Measurements from ENCODE around the gene NDUFS3. TPM values are rescaled to one million over a fixed set of nuclear protein-coding genes. Genes with fewer than 3 reads are reported as not detected.

The NDUFS3 gene
- total and polyA plus RNA-seq, 2 donors from 2014 or later = 85.8 to 368 TPM

- no peak for TF ChIP-seq CTCF (IDR thresholded peaks at IDR 0.05; ENCODE audit: borderline replicate concordance, extremely low read depth, insufficient read depth)
- no peak overlapping the region for H3K4me3 ChIP-seq (ENCODE audit: low read length in 3 of 3)
- FAIRE-seq = no peak
- DNase-seq = no peak
- peaks cover 0 to 10% (median 10%) of the 10 kb centered on the region in 3 donors for H3K4me1 ChIP-seq (ENCODE audit: control insufficient read depth in 2 of 3, insufficient read depth in 2 of 3, low read depth in 1 of 3, low read length in 3 of 3)
- H3K27me3 ChIP-seq (ENCODE audit: control insufficient read depth, insufficient read depth, low read length) = no peaks in the 10 kb centered on the region
- H3K27ac ChIP-seq (ENCODE audit: low read depth in 2 of 2, low read length in 2 of 2) = no peak overlapping the region
- no peaks in the 10 kb centered on the region for H3K9me3 ChIP-seq (ENCODE audit: control insufficient read depth in 2 of 3, insufficient read depth in 1 of 3, low read length in 3 of 3)
- no peak overlapping the region for H3K9ac ChIP-seq (ENCODE audit: low read length in 3 of 3)
- H3K36me3 ChIP-seq (ENCODE audit: control insufficient read depth in 2 of 3, insufficient read depth in 3 of 3, low read length in 3 of 3) = peaks cover 0 to 3% (median 0%) of the 10 kb centered on the region in 3 donors
- intact Hi-C loops (cut with DNase I) = no loop called here
Observed at GRCh38 chr11:47534704-47535251, 44.1 kb upstream of the NDUFS3 start.

- no peak overlapping the region for H3K4me3 ChIP-seq (ENCODE audit: low read length in 3 of 3)
- intact Hi-C loops (cut with DNase I) = no loop called here
- DNase-seq = no peak
- peaks cover 0 to 17% (median 16%) of the 10 kb centered on the region in 3 donors for H3K4me1 ChIP-seq (ENCODE audit: control insufficient read depth in 2 of 3, insufficient read depth in 2 of 3, low read depth in 1 of 3, low read length in 3 of 3)
- no peaks in the 10 kb centered on the region for H3K9me3 ChIP-seq (ENCODE audit: control insufficient read depth in 2 of 3, insufficient read depth in 1 of 3, low read length in 3 of 3)
- no peak overlapping the region for H3K9ac ChIP-seq (ENCODE audit: low read length in 3 of 3)
- no peak overlapping the region for H3K27ac ChIP-seq (ENCODE audit: low read depth in 2 of 2, low read length in 2 of 2)
- no peaks in the 10 kb centered on the region for H3K27me3 ChIP-seq (ENCODE audit: control insufficient read depth, insufficient read depth, low read length)
- H3K36me3 ChIP-seq (ENCODE audit: control insufficient read depth in 2 of 3, insufficient read depth in 3 of 3, low read length in 3 of 3) = peaks cover 0 to 3% (median 0%) of the 10 kb centered on the region in 3 donors
- FAIRE-seq = no peak
- no peak for TF ChIP-seq CTCF (IDR thresholded peaks at IDR 0.05; ENCODE audit: borderline replicate concordance, extremely low read depth, insufficient read depth)
Observed at GRCh38 chr11:47536915-47537314, 42.0 kb upstream of the NDUFS3 start.

- Histone ChIP-seq H3K9me3 (ENCODE audit: control insufficient read depth in 2 of 3, insufficient read depth in 1 of 3, low read length in 3 of 3) (no peaks in the 10 kb centered on the region), H3K4me1 (ENCODE audit: control insufficient read depth in 2 of 3, insufficient read depth in 2 of 3, low read depth in 1 of 3, low read length in 3 of 3) (peaks cover 0 to 14% (median 8%) of the 10 kb centered on the region in 3 donors), H3K27me3 (ENCODE audit: control insufficient read depth, insufficient read depth, low read length) (no peaks in the 10 kb centered on the region), H3K27ac (ENCODE audit: low read depth in 2 of 2, low read length in 2 of 2) (peak overlapping the region; percentile 32 to 35), H3K9ac (ENCODE audit: low read length in 3 of 3) (no peak overlapping the region), H3K36me3 (ENCODE audit: control insufficient read depth in 2 of 3, insufficient read depth in 3 of 3, low read length in 3 of 3) (peaks cover 0 to 3% (median 0%) of the 10 kb centered on the region in 3 donors), H3K4me3 (ENCODE audit: low read length in 3 of 3) (no peak overlapping the region)
- no peak for TF ChIP-seq CTCF (IDR thresholded peaks at IDR 0.05; ENCODE audit: borderline replicate concordance, extremely low read depth, insufficient read depth)
- intact Hi-C loops (cut with DNase I) = no loop called here
- DNase-seq (peak in 1 of 5 donors; percentile 38), FAIRE-seq (no peak)
Observed at GRCh38 chr11:47538741-47539565, 39.9 kb upstream of the NDUFS3 start.

All from kidney (tissue), 14 donors.